ENCODE results near the gene KIF3C.

- TF ChIP-seq CTCF (conservative IDR thresholded peaks at IDR 0.05; ENCODE audit: low read depth, low read length) (no peak), EZH2 (IDR thresholded peaks at IDR 0.05; ENCODE audit: borderline replicate concordance, low read depth, low read length, poor library complexity, severe bottlenecking) (no peak)
Observed at GRCh38 chr2:26001743-26002351, 19.6 kb upstream of the KIF3C start.
